ENCODE results near the gene LYPD5.

DNA sequence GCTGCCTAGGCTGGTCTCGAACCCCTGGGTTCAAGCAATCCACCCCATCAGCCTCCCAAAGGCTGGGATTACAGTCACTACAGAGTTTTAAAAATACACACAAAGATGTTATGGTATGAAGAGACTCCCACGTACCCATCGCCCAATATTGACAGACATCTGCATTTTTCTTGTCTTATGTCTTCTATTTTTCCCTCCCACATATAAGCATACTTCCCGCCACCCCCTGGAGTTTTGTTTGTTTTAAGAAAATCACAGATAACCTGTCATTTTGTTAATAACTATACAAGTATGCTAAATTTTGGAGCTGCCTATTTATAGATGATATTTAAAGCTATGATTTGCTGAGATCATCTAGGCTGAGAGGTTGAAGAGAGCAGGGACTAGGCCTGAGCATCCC lies 41.3 kb downstream of the LYPD5 start:
- TF ChIP-seq, protein P1, sequence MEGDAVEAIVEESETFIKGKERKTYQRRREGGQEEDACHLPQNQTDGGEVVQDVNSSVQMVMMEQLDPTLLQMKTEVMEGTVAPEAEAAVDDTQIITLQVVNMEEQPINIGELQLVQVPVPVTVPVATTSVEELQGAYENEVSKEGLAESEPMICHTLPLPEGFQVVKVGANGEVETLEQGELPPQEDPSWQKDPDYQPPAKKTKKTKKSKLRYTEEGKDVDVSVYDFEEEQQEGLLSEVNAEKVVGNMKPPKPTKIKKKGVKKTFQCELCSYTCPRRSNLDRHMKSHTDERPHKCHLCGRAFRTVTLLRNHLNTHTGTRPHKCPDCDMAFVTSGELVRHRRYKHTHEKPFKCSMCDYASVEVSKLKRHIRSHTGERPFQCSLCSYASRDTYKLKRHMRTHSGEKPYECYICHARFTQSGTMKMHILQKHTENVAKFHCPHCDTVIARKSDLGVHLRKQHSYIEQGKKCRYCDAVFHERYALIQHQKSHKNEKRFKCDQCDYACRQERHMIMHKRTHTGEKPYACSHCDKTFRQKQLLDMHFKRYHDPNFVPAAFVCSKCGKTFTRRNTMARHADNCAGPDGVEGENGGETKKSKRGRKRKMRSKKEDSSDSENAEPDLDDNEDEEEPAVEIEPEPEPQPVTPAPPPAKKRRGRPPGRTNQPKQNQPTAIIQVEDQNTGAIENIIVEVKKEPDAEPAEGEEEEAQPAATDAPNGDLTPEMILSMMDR (IDR thresholded peaks at IDR 0.05) = no peak
- TF ChIP-seq POLR2A (IDR thresholded peaks at IDR 0.05) = no peak
- TF ChIP-seq POLR2AphosphoS5 (IDR thresholded peaks at IDR 0.05) = no peak

Measured in suprapubic skin (tissue), 4 donors.